Pancreas (tissue), 10 donors: ENCODE measurements around the gene DPP3. TPM values are rescaled to one million over a fixed set of nuclear protein-coding genes. Genes with fewer than 3 reads are reported as not detected.

Experiments
- ATAC-seq, 4 donors: fragments of 200-7000 bp; cut with Tn5 transposase; one replicate each; pipeline versions ENCODE4 v1.8.0 to v1.9.1; 2020; ENCODE audit warnings: mild to moderate bottlenecking in 4 of 4, moderate library complexity in 4 of 4
- DNase-seq, 6 donors: peaks; one replicate each; pipeline ENCODE4 v3.0.0-alpha.2; 2020
- FAIRE-seq: peaks from 2 replicates; lab custom pipeline; 2012; peaks lifted over from hg19 to GRCh38; lab: Jason Lieb, UNC
- H3K27ac ChIP-seq, 4 donors: fragments of 200-600 bp; sonication (generic); 1 replicate in 3 of 4; 2 replicates in 1 of 4; pipeline versions ENCODE4 v1.5.0 to v1.8.0; 2020
- H3K27me3 ChIP-seq, 4 donors: fragments of 200-600 bp; one replicate each; pipeline ENCODE4 v1.8.0; 2021
- H3K36me3 ChIP-seq, 3 donors: fragments of 200-600 bp; sonication (generic) in 1 of 3; one replicate each; pipeline versions ENCODE4 v1.5.0 to v1.8.0; 2020 to 2021
- H3K4me1 ChIP-seq, 3 donors: fragments of 200-600 bp; one replicate each; pipeline ENCODE4 v1.8.0; 2021
- H3K4me3 ChIP-seq, 4 donors: fragments of 200-600 bp; sonication (generic) in 2 of 4; one replicate each; pipeline versions ENCODE4 v1.5.0 to v1.8.0; 2020 to 2021
- H3K9me3 ChIP-seq, 4 donors: fragments of 200-600 bp; one replicate each; pipeline ENCODE4 v1.8.0; 2021
- WGBS, 2 donors: extraction: QIAGEN DNeasy Blood & Tissue Kit; methylation state at CpG; one replicate each; pipeline ENCODE4 v1.1.7; 2013; 5-methylcytosine and 5-hydroxymethylcytosine counted together
- intact Hi-C, 3 donors: fragments of 100-400 bp; cut with DNase I; formaldehyde crosslinking; loops; one replicate each; pipeline versions ENCODE4 v1.11.1 to v1.14.2; 2022
- polyA plus RNA-seq, 2 donors: library from polyadenylated mRNA; stranded (reverse); fragments of 200-250 nt; gene quantifications; one replicate each; pipeline ENCODE4 v1.2.3, GENCODE V29; 2013
- total RNA-seq, 6 donors: library from RNA; stranded (reverse); fragmentation: NEBNext Ultra II Directional in 4 of 6; extraction: Animal tissue kit (Norgen Biotek cat#: 25700) in 4 of 6; gene quantifications; one replicate each; pipeline versions ENCODE4 v1.2.1 to v1.2.4, GENCODE V29; 2021 to 2023
- TF ChIP-seq, protein P1 (sequence below), 4 donors: fragments of 200-600 bp; sonication (generic) in 3 of 4; IDR thresholded peaks; one replicate each; pipeline versions ENCODE4 v1.5.0 to v1.8.0; 2021; ENCODE audit warnings: antibody characterized with exemption in 4 of 4
- donor health status: healthy with polysubstance abuse.
- donor health status: DM: no; HTN: no; CAD: no; lungs with moderate emphysema.
- donor health status: DM: no; HTN: no; CAD: no.
- donor health status: control.
- donor health status: control.
- donor health status: Bipolar disorder and iron deficiency.
- donor health status: DM: yes; HTN: yes; CAD: no.
- donor health status: DM: no; HTN: no; CAD: no.
- donor health status: DM: no; HTN: no; CAD: no.
- donor health status: DM: yes; HTN: yes; CAD: no.

Gene DPP3
- total and polyA plus RNA-seq, 8 donors: 8.5 to 27.0 (median 20.7) TPM

- DNase-seq: peak; percentile 78 to 96 (median 90)
- H3K4me3 ChIP-seq: peak within 1 kb of the TSS; percentile 59 to 95 (median 80)
- peak; percentile 99 to 100 (median 100) for ATAC-seq
- no peaks in the 10 kb centered on the region for H3K9me3 ChIP-seq
- FAIRE-seq: no peak
- 1% methylated on average over 31 of the region's 31 CpGs for WGBS, 2 donors
- H3K27ac ChIP-seq: peak within 1 kb of the TSS in 1 of 4 donors; percentile 44
- TF ChIP-seq, protein P1, sequence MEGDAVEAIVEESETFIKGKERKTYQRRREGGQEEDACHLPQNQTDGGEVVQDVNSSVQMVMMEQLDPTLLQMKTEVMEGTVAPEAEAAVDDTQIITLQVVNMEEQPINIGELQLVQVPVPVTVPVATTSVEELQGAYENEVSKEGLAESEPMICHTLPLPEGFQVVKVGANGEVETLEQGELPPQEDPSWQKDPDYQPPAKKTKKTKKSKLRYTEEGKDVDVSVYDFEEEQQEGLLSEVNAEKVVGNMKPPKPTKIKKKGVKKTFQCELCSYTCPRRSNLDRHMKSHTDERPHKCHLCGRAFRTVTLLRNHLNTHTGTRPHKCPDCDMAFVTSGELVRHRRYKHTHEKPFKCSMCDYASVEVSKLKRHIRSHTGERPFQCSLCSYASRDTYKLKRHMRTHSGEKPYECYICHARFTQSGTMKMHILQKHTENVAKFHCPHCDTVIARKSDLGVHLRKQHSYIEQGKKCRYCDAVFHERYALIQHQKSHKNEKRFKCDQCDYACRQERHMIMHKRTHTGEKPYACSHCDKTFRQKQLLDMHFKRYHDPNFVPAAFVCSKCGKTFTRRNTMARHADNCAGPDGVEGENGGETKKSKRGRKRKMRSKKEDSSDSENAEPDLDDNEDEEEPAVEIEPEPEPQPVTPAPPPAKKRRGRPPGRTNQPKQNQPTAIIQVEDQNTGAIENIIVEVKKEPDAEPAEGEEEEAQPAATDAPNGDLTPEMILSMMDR (IDR thresholded peaks at IDR 0.05): no peak
- peaks cover 0 to 13% (median 6%) of the 10 kb centered on the region in 3 donors for H3K4me1 ChIP-seq
- H3K36me3 ChIP-seq: no peaks in the 10 kb centered on the region
- no peaks in the 10 kb centered on the region for H3K27me3 ChIP-seq
- intact Hi-C loops: no loop called here
Measured at GRCh38 chr11:66510271-66510989, 30.2 kb downstream of the DPP3 start, which contains the start of gene BBS1. Gene BBS1, plus strand, starts transcription at chr11:66510635. Its CDS starts 25 bp downstream, at chr11:66510660.

DNA sequence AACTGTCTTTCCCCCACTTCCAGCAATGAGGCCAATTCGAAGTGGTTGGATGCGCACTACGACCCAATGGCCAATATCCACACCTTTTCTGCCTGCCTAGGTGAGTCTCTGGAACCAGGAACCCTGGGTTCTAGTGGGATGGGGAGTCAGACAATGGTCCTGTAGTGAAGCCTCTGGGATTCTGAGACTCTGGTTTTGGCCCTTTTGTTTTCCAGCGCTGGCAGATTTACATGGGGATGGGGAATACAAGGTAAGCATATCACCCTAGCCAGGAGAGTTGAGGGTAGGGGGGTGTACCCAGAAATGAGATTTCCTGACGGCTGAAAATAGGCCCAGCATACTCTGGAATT is 30.7 kb downstream of the DPP3 start:
- intact Hi-C loops: no loop called here
- Histone ChIP-seq H3K4me1 (peaks cover 0 to 13% (median 6%) of the 10 kb centered on the region in 3 donors), H3K27ac (no peak overlapping the region), H3K27me3 (no peaks in the 10 kb centered on the region), H3K36me3 (no peaks in the 10 kb centered on the region), H3K4me3 (peak overlapping the region; percentile 59 to 95 (median 80)), H3K9me3 (no peaks in the 10 kb centered on the region)
- WGBS, 2 donors: 4% methylated on average over 5 of the region's 5 CpGs
- no peak for FAIRE-seq
- DNase-seq: no peak
- ATAC-seq: peak in 1 of 4 donors; percentile 32
- TF ChIP-seq, protein P1 (IDR thresholded peaks at IDR 0.05): no peak

- intact Hi-C loops: no loop called here
- Histone ChIP-seq H3K4me3 (no peak overlapping the region), H3K27me3 (no peaks in the 10 kb centered on the region), H3K36me3 (peaks cover 0 to 21% (median 0%) of the 10 kb centered on the region in 3 donors), H3K27ac (no peak overlapping the region), H3K4me1 (no peaks in the 10 kb centered on the region), H3K9me3 (no peaks in the 10 kb centered on the region)
- FAIRE-seq (no peak), DNase-seq (peak in 1 of 6 donors; percentile 32), ATAC-seq (no peak)
- 91 to 93% methylated on average over 11 of the region's 11 CpGs for WGBS, 2 donors
- TF ChIP-seq, protein P1 (IDR thresholded peaks at IDR 0.05): no peak
Measured at GRCh38 chr11:66523611-66524010, 43.4 kb downstream of the DPP3 start.

DNA sequence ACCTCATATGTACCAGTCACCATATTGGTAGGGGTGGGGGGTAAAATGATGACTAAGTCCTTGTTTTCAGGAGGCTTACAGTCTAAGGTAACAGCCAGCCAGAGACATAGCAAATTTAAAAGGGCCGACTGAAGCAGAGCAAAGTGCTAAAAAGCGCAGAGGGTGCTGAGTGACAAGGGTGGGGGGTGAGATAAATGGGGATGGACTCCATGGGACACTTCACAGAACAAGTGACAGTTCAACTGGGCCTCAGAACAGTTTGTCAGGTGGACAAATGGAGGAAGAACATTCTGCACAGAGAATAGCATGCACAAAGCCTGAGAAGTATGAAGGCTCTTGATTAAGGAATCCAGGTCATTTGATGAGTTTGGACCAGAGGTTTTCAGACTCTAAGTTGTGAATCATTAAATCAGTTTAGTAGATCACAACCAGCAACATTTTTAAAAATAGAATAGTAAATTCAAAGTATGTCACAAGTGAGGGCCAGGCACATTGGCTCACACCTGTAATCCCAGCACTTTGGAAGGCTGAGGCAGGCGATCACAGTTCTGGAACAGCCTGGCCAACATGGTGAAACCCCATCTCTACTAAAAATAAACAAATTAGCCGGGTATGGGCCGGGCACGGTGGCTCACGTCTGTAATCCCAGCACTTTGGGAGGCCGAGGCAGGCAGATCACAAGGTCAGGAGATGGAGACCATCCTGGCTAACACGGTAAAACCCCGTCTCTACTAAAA is 44.2 kb downstream of the DPP3 start:
- Histone ChIP-seq H3K27me3 (no peaks in the 10 kb centered on the region), H3K4me1 (no peaks in the 10 kb centered on the region), H3K36me3 (peaks cover 0 to 21% (median 0%) of the 10 kb centered on the region in 3 donors), H3K4me3 (no peak overlapping the region), H3K9me3 (no peaks in the 10 kb centered on the region), H3K27ac (no peak overlapping the region)
- no peak for FAIRE-seq
- intact Hi-C loops: no loop called here
- 88 to 89% methylated on average over 10 of the region's 10 CpGs for WGBS, 2 donors
- no peak for ATAC-seq
- peak in 1 of 6 donors; percentile 15 for DNase-seq
- TF ChIP-seq, protein P1 (IDR thresholded peaks at IDR 0.05): no peak
